ENCODE data around the gene ADI1.

DNA sequence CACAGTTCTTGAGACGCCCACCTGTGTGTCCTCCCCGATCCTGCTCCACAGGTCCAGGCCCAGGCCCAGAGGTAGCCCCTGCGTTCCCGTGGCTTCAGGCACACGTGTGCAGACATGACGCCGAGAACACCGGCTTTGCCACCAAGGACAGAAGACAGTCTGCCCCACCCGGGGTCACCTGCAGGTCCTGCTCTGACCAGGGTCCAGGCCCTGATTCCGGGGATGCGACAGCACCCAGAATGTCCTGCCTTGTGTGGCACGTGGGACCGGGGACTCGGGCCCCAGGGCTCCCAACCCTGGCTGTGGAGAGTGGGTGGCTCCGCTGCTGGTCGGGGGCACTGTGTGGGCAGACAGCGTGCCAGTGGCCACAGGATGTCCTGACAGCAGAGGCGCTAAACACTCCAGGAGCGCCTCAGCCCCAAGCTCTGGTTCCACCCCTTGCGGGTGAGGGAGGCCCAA is 36.9 kb downstream of the ADI1 start:
- TF ChIP-seq POLR2AphosphoS5 (IDR thresholded peaks at IDR 0.05; ENCODE audit: low read depth, low read length), result no peak
- no peak for TF ChIP-seq SIN3A (IDR thresholded peaks at IDR 0.05; ENCODE audit: borderline replicate concordance, insufficient read depth, low read length)
